GM12873 (cell line): ENCODE measurements around the gene SNAP47.

Experiments used
- CTCF ChIP-seq: IDR thresholded peaks from 2 replicates; pipeline ENCODE4 v1.5.1; 2012; ENCODE audit warnings: low read depth, mild to moderate bottlenecking, moderate library complexity, low read length, control low read depth; ENCODE audit not compliant: insufficient read depth; ENCODE audit errors: missing control alignments

Gene SNAP47

GRCh38 chr1:227734856-227735538 lies at the start of gene SNAP47, which contains the start of gene JMJD4:
Gene SNAP47, plus strand, starts transcription at chr1:227735435. Its CDS starts 12,302 bp downstream, at chr1:227747737.
Gene JMJD4, minus strand, starts transcription at chr1:227735302. Its CDS starts 29 bp downstream, at chr1:227735273.
- TF ChIP-seq CTCF, result no peak

DNA sequence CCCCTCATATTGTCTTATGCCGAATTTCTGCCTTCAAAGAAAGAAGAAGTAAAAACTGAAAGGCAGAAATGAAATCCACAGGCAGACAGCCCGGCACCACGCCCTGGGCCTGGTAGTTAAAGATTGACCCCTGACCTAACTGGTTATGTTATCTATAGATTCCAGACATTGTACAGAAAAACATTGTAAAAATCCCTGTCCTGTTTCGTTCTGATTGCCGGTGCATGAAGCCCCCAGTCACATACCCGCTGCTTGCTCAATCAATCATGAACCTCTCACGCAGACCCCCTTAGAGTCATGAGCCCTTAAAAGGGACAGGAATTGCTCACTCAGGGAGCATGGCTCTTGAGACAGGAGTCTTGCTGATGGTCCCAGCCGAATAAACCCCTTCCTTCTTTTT lies 49.4 kb upstream of the SNAP47 start:
- no peak for TF ChIP-seq CTCF

DNA sequence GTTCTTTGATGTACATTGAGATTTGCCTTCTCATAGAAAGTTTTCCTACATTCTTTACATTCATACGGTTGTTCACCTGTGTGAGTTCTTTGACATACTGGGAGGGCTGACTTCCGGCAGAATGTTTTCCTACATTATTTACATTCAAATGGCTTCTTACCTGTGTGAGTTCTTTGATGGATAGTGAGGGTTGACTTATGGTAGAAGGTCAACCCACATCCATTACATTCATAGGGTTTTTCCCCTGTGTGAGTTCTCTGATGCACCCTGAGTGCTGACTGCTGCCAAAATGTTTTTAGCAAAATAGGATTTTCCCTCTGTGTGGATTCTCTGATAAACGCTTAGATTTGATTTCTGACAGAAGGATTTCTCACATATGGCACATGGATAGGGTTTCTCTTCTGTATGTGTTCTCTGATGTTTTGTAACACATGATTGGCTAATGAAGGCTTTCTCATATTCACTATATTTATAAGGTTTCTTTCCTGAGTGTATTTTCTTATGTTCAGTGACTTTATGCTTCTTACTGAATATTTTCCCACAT lies 37.8 kb upstream of the SNAP47 start:
- TF ChIP-seq CTCF, result no peak

- no peak for TF ChIP-seq CTCF
Observed at GRCh38 chr1:227707846-227708245, 27.4 kb upstream of the SNAP47 start.

GRCh38 chr1:227709451-227709850 lies 25.8 kb upstream of the SNAP47 start:
- no peak for TF ChIP-seq CTCF

- TF ChIP-seq CTCF, result no peak
Observed at GRCh38 chr1:227712648-227713047, 22.6 kb upstream of the SNAP47 start.

- TF ChIP-seq CTCF, result no peak
Observed at GRCh38 chr1:227718932-227719331, 16.3 kb upstream of the SNAP47 start.
